ENCODE data around the gene ELFN1.

Gene ELFN1

DNA sequence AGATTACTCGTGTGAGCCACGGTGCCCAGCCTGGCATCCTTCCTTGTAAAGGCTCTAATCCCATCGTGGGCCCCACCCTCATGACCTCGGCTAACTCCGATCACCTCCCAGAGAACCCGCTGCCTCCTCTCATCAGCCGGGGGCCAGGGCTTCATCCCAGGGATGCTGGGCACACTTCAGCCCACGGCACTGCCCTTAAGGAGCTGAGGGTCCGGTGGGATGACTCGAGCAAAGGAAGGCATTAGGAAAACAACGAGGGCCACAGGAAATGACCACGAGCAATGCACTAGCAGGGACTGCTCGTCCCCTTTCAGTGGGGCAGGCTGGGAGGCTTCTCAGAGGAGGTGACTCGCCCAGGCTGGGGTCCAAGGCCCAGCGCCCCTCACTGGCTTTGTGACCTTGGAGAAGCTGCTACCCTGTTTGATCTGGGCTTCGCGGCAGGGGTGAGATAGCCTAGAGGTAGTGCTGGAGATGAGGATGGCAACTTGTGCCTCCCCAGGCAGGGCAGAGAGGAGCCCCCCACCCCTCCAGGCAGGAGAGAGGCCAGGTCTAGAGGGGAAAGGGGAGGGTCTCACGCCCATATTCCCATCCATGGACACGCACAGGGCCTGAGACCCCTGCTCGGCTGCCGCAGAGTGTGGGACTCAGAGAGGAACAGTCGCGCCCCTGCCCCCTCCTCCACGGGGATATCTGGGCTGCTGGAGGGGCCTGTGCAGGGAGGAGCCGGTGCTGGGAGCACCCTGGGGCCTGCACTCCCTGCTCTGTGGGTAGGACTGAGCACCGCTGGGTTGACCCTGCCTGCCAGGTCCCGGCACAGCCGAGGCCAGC is 26.8 kb downstream of the ELFN1 start:
- no peak for DNase-seq

DNA sequence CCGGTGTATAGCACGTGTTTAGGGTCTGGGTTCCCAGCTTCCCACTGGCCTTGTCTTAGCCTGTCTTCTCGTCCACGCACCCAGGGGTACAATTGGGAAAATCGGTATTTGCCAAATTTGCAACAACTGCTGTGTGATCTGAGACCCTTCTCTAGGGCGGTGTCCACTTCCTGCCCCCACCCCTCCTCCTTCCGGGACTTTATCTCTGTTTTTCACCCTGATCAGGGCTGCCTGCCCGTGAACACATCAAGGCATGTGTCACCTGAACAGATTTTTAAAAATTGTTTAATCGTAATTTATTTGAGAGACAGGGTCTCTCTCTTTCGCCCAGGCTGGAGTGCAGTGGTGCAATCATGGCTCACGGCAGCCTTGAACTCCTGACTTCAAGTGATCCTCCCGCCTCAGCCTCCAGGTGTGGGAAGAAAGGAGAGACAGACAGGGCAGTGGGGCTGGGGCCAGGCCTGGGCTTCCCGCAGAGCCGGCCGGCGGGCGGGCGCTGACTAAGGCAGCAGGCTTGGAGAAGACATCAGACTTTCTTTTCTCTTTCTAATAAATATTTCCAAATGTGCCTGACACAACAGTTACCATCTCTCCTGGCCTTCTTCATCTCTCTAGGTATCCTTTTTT is 27.5 kb downstream of the ELFN1 start:
- no peak for DNase-seq

GRCh38 chr7:1698201-1698600 is 28.1 kb downstream of the ELFN1 start:
- DNase-seq = no peak

DNA sequence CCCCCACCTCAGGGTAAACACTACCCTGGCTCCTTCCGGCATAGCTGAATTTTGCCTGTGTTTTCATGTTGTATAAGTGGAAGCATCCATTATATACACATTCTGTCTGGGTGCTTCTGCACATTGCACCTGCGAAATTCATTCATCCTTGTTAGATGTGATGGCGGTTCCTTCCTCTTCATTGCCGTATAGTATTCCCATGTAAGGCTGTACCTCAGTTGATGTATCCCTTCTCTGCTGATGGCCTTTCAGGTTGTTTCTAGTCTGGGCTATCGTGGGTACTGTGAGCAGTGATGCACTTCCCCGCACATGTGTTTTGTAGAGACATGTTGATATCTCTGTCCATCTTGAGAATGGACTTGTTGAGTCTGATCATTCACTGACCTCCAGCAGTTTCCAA is 28.9 kb downstream of the ELFN1 start:
- no peak for DNase-seq

GRCh38 chr7:1700086-1700485 is 30.0 kb downstream of the ELFN1 start:
- no peak for DNase-seq

- DNase-seq = no peak
Measured at GRCh38 chr7:1700536-1701333, 30.7 kb downstream of the ELFN1 start.

DNA sequence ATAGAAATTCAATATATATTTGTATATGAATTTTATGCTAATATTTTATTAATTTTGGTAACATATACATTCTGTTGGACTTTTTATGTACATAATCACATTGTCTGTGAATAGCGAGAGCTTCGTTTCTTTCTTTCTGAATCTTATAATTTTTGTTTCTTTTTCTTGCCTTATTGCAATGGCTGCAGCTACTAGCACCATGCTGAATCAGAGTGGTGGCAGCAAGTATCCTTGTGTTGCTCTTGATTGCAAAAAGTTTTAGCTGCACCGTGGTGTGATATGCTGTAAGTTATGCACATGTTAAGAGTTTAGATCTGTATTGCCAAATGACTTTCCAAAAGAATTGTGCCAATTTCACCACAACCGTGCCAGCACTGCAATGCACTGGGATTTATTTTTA is 32.6 kb downstream of the ELFN1 start:
- DNase-seq = no peak

- no peak for DNase-seq
Measured at GRCh38 chr7:1703441-1703840, 33.4 kb downstream of the ELFN1 start.

- DNase-seq = no peak
Measured at GRCh38 chr7:1703871-1704810, 34.1 kb downstream of the ELFN1 start.

DNA sequence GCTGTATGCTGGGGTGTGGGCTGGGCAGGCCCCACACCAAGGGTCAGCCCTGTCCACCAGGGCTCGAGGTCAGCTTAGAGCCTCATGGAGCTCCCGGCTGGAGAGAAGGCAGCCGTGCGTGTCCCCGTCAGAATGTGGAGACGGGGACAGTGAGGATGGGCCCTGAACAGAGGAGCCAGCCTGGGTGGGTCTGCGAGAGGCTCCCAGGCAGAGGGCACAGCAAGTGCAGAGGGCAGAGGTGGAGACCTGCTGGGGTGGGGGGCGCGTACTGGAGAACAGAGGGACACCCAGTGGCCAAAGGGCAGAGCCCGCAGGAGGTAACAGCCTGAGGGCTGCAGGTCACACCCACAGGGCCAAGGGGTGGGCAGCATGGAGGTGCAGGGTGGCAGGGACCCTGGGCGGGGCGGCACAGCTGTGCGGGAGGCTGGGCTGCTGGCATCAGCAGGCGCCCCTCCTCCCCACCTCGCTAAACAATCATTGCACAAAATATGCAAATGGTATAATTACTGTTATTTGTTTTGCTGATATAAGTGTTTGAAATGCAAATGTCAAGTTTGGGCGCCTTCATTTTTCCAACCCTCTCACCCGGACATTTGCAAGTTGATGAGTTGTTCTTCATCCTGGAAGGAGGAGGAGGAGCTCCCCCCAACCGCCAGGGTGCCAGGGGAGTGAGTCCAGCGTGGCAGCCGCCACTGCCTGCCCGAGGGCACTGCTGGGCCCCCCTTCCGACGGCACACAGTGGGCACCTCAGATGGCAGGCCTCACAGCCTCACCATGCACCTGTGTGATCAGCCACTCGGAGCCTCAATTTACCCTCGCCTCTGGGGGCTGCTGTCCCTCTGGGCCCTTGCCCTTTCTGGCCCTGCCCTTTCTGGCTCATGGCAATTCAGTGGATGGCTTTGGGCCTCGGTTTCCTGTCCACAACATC is 35.0 kb downstream of the ELFN1 start:
- no peak for DNase-seq

DNA sequence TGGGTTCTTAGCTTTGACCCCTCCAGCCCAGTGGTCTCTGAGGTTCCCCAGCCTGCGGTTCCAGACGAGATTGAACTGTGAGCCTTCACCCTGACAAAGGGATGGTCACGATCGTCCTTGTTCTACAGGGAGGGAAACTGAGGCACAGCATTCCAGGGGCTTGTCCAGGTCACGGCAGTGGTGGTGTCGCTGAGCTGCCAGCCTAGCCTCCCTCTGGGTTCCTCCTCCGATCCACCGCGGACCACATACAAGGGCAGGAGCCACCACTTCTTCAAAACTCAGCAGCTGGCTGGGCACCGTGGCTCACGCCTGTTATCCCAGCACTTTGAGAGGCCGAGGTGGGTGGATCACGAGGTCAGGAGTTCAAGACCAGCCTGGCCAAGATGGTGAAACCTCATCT is 35.8 kb downstream of the ELFN1 start:
- no peak for DNase-seq

- DNase-seq = no peak
Measured at GRCh38 chr7:1706381-1706720, 36.3 kb downstream of the ELFN1 start.

DNA sequence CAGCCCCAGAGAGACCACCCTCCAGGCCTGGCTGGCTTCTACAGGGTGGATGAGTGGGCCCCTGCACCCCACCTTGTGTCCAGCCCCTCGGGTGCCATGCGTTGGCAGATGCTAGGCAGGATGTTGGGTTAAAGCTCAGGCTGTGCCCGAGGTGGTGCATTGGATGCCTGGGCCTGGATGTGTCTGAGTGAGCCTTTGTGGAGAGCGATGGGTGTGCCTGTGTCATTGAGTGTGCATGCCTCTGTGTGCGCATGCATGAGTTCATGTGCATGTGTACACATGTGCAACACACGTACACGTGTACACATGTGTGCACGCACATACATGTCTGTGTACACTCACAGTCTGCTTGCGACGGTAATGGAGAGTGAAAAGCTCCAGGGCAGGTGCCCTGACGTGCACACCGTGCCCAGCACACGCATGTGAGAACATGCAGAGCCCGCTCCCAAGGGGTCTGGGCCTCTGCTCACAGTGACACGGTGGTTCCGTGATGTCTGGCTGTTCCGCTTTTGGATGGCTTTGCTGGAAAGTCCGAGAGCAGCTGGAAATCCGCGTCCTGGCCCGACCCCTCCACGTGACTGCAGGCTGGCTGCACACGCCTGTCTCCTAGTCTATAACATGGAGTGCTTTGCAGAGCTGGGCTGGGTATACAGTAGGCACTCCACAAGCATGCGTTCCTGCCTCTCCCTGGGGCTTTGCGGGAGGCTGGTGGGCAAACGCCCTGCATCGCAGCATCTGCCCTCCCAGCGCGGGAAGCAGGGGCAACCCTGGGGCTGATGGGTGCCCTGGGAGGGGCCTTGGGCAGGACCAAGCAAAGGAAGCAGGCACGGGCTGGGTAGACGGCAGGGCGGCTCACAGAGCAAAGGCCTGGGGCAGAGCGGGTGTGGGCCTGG is 36.9 kb downstream of the ELFN1 start:
- DNase-seq = no peak

GRCh38 chr7:1707756-1708595 is 37.9 kb downstream of the ELFN1 start:
- DNase-seq = no peak

DNA sequence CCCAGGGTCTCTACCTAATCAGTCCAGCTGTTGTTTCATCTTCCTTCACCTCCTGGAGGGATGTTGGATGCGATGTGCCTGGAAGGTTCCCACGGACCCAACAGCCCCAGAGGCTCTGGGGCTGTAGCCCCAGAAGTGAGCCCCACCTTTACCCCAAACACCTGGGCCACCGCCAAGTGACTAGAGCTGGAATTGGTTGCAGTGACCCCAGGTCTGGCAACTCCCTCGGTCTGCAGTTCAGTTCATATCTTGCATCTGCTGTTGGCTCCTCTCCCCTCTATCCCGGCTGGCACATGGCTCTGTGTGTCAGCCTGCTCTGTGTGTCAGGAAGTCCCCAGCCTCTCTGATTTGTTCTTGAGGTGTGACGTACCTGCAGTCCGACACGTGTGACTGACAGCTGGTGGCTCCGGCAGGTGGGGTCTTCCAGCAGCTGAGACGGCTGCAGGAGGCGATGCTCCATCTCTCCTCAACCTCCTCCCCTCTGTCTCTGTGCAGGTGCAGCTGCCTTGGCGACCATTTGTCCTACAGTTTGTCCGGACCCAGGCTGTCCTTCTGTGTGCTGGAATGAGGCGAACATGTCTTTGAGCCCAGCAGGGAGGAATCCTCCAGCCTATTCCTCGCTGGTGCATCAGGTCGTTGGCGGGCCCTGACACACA is 38.6 kb downstream of the ELFN1 start:
- no peak for DNase-seq

GRCh38 chr7:1709281-1709680 is 39.2 kb downstream of the ELFN1 start:
- no peak for DNase-seq

DNA sequence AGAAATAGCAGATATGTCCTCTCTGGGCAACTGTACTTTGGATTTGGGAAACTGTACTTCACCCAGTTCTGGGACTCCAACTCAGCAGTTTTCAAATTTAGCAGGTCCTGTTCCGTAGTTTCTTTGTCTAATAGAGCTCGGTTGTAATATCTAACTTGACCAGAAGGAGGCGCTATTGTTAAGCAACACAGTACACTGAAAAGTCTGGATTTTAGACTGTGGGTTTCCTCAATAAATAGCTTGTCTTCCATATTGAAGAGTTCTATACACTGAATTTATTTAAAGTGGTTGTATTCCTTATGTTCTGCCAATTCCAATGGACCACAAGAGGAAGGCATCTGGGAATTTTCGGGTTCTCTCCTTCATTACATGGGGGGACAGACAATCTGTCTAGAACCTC is 39.8 kb downstream of the ELFN1 start:
- DNase-seq = no peak

- no peak for DNase-seq
Measured at GRCh38 chr7:1710936-1711335, 40.9 kb downstream of the ELFN1 start.

GRCh38 chr7:1712907-1713501 is 42.9 kb downstream of the ELFN1 start:
- no peak for DNase-seq

All from activated CD4-positive, alpha-beta T cell treated with anti-CD3 and anti-CD28 coated beads, Interleukin-2, amount 50 U/mL, for 4 hours (primary cell).